GM21381 (cell line): ENCODE results near the gene PACSIN1.
A peak's percentile ranks its signal among the peaks of the same experiment; 100 is the strongest.
"Not testable (repeated sequence)": the region's sequence is repeated elsewhere in the genome, so short reads cannot be mapped to it uniquely, and the experiment has no call there.

Source experiments
- ATAC-seq: cut with Tn5 transposase; IDR thresholded peaks from one replicate; pipeline ENCODE4 v1.9.1; 2021; ENCODE audit warnings: mild to moderate bottlenecking, moderate library complexity; ENCODE audit not compliant: unreplicated experiment

The PACSIN1 gene

GRCh38 chr6:34457742-34458735 lies 7.8 kb upstream of the PACSIN1 start:
- no peak for ATAC-seq

DNA sequence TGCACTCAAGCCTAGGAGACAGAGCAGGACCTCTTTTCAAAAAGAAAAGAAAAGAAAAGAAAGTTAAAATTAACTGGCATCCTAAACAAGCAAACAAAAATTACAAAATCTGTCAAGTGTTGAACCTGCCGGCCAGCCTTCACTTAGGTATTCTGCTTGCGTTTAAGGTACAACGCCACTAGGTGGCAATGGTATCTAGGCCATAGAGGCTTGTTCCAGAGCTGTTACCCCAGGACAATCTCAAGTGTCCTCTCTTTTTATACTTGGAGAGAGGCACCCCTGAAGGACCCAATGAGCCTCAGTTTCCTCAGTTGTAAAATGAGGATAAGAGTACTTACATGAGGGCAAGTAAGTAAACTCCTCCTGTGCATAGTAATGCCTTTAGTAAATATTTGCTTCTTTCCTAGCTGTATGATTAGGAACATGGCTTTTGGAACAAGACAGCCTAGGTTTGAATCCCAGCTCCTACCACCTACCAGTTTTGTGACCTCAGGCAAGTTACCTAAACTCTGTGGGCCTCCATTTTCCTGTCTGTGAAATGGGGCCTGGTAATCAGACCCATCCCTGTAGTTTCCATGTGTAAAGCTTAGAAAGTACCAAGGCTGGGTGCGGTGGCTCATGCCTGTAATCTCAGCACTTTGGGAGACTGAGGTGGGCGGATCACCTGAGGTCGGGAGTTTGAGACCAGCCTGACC lies 5.8 kb upstream of the PACSIN1 start:
- ATAC-seq = no peak

DNA sequence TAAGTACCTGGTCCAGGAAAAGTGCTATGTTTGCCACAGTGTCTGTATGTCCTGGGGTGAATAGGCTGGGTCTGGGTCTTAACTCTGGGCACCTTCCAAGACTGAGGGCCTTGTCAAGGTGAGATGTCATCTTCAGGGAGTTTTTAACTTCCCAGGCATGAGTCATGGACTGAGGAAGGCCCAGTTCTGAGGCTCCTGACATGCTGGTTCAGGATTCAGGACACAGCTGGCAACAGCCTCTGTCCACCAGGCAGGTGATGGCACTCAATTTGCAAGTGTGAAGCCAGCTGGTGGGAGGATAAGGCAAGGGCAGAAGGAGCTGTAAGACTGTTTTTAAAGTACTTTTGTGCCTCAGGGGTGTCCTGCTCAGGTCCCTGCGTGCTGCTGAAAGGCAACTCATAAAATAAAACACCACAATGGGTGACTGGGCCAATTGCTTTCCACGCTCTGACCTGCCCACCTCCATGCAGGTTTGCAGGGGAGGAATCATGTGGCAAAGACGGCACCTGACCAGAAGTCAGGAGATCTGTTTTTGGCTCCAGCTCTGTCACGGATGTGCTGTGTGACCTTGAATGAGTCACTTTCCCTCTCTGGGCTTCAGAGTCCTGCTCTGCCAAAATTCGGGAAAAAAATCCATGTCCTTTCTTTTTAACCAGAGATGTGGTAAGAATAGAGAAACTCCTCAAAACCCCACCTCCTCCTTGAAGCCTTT lies 4.9 kb upstream of the PACSIN1 start:
- ATAC-seq = no peak

DNA sequence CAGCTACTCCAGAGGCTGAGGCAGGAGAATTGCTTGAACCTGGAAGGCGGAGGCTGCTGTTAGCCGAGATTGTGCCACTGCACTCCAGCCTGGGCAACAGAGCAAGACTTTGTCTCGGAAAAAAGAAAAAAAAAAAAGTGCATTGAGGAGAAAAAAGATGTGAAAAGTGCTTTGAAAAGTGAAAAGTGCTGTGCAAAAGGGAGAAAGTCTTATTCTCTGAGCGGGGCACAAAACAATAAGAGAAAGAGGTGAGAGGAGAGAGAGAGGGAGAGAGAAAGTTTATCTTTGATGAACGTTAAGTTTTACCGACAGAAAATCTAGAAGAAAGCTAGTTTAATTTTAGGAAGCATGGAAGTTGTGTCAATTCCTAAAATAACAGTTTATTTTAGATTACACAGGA lies 3.9 kb upstream of the PACSIN1 start:
- no peak for ATAC-seq

DNA sequence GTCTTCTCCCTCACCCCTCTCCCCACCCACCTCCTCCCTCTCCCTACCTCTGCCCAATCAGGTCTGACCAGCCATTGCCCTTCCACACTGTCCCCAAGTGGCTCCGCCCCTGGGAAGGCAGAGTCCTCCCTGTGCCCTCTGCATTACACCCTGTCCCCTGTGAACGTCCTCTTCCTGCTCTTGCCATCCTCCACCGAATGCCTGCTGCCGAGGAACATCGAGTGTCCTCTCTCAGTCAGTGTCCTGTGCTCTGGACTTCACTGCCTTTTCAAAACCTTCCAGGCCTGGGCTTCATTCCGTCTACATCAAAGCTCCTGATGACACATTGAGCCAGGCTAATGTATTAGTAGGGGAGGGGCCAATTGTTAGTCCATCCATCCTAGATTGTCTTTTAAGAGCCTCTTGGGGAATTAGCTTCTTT lies 3.3 kb upstream of the PACSIN1 start:
- ATAC-seq = no peak

DNA sequence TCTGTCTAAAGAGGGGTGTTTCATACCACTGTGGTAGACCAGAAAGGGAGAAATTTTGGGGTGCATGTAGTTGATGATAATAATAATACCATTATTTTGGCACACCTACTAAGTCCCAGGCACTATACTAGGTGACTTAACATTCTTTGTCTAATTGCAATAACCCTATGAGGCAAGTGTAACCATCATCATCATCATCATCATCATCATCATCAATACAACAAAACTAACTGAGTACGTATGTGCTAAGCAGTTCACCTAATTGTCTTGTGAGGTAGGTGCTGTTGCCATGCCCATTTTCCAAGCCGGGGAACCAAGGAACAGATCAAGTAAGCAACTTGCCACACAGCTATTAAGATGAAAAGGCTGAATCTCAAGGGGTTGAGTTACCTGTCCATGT lies 2.6 kb upstream of the PACSIN1 start:
- ATAC-seq = no peak

DNA sequence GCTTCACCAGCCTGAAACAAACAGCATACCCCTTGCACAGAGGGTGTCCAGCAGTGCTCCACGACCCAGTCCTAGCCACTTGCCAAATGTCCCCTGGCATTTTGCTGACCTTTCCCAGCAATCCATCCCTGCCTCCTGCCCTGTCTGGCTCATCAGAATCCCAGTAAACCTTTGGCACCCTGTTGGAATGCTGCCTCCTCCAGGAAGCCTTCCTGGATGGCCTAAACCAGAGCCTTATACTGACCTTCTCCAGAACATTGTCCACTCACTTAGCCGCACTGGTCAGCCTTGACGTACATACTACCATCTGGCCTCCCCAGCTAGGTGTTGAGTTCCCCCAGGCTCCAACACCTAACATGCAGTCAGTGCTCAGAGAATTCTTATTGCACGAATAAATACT lies 2.0 kb upstream of the PACSIN1 start:
- ATAC-seq = no peak

- no peak for ATAC-seq
These were observed 638 bp downstream of the PACSIN1 start for GRCh38 chr6:34466242-34467185.

DNA sequence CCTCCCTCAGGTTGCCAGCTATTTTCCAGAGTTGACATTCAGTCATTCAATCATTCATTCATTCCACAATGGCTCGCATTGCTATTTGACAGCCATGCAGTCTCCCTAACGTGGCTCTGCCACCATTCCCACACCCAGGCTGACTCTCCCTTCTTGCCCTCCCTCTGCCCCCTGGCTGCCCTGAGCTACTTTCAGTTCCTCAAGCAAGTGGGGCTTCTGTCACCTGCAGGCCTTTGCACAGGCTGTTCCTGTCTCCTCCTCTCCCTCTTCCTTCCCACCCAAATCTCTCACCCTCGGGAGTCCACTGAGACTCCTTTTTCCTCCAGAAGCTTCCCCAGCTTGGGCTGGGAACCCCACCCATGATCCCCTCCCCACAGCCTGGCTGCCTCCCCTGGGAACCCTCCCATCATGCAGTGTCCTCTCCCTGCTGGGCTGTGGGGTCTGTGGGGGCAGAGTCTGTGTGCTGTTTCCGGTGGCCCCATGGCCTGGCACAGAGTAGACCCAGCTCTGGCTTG lies 2.6 kb downstream of the PACSIN1 start:
- ATAC-seq = peak; percentile 64

- ATAC-seq = no peak
These were observed 3.6 kb downstream of the PACSIN1 start for GRCh38 chr6:34469499-34469898.

- no peak for ATAC-seq
These were observed 6.5 kb downstream of the PACSIN1 start for GRCh38 chr6:34472425-34472824.

DNA sequence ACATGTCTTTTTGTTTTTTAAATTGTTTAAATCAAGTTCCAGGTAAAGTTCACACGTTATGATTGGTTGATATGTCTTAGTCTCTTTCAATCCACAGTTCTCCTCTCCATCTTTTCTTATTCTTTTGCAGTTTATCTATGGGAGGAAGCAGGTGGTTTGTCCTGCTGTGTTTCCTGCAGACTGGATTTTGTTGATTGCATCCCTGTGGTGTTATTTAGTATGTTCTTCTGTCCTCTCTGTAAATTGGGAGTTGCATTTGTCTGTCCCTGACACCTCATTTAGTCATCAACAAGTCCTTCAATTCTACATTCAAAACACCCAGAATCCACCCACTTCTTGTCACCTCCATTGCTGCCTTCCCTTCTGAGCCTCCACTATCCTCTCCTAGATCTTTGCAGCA lies 8.1 kb downstream of the PACSIN1 start:
- ATAC-seq = no peak

GRCh38 chr6:34474754-34475153 lies 8.9 kb downstream of the PACSIN1 start:
- ATAC-seq = no peak

- no peak for ATAC-seq
These were observed 9.4 kb downstream of the PACSIN1 start for GRCh38 chr6:34475238-34475682.

DNA sequence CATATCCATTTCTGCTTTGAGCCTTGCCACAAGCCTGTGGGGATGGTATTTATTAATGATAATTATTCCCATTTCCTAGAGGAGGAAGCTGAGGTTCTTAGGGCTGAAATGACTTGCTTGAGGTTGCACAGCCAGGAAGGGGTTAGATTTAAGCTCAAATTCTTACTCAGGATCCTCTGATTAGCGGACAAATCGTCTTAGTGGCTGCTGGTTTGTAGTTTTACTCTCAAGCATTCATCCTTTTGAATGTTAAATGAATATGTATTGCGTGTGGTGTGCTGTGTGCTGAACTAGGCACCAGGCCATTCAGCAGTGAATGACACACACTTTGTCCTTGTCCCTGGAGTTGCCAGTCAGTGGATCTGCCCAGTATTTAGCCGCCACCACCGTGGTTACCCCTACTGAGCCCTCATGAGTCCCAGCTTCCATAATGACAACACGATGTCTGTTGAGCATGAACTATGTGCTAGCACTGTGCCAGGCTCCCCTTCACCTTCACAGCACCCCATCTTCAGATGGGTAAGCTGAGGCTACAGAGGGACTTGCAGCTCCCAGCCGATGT lies 10.0 kb downstream of the PACSIN1 start:
- no peak for ATAC-seq

- no peak for ATAC-seq
These were observed 10.6 kb downstream of the PACSIN1 start for GRCh38 chr6:34476447-34476846.

DNA sequence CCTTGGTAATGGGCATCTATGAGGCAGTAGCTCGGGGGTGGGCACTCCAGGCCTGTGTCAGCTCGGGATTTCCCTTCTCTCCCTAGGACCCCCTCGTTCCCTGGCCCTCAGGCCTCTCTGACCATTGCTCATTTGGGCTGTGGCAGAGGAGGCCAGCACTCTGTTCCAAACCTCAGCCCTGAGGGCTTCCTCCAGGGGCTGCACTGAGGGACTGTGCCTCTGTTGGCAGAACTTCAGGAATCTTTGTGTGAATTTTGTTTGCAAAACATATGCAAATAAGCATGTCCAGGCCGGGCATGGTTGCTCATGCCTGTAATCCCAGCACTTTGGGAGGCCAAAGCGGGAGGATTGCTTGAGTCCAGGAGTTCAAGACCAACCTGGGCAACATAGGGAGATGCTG lies 11.0 kb downstream of the PACSIN1 start:
- no peak for ATAC-seq

DNA sequence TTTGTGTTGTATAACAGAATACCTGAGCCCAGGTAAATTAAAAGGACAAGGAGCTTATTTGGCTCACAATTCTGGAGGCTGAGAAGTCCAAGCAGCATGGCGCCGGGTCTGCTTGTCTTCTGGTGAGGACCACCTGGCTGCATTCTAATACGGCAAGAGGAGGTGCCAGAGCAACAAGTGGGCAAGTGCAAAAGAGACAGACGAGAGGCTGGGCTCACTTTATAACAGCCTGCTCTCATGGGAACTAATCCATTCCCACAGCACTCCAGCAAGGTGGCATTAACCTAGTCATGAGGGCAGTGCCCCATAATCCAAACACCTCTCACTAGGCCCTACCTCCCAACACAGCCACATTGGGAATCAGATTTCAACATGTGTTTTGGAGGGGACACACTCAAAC lies 12.9 kb downstream of the PACSIN1 start:
- ATAC-seq = no peak

GRCh38 chr6:34483781-34484180 lies 17.9 kb downstream of the PACSIN1 start:
- ATAC-seq = not testable (repeated sequence)

DNA sequence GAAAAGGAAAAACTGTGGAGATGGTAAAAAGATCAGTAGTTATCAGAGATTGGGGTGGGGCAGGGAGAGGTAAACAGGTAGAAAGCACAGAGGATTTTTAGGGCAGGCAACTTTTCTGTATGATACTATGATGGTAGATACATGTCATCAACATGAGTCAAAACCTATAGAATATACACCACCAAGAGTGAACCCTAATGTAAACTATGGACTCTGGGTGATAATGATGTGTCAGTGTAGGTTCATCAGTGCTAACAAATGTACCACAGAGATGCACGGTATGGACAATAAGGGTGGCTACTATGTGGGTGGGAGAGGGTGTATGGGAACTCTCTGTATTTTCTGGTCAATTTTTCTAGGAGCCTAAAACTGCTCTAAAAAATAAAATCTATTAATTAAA lies 18.5 kb downstream of the PACSIN1 start:
- no peak for ATAC-seq
